NOMO-1 treated with dmso at 0.1 percent for 144 hours (cell line): ENCODE results near the gene AZU1.
"Not testable (repeated sequence)": the region's sequence is repeated elsewhere in the genome, so short reads cannot be mapped to it uniquely, and the experiment has no call there.

Experiments
- DNase-seq: peaks from one replicate; lab custom pipeline; 2025; ENCODE audit not compliant: unreplicated experiment; lab: John Stamatoyannopoulos, UW

Gene AZU1

GRCh38 chr19:825897-826644 is 1.6 kb upstream of the AZU1 start:
- DNase-seq, result no peak

GRCh38 chr19:827314-827709 is 325 bp upstream of the AZU1 start:
- DNase-seq, result no peak

GRCh38 chr19:829129-829758 is 1.6 kb downstream of the AZU1 start:
- no peak for DNase-seq

GRCh38 chr19:831407-832369 is 4.1 kb downstream of the AZU1 start:
- DNase-seq, result no peak

GRCh38 chr19:834216-834615 is 6.6 kb downstream of the AZU1 start:
- DNase-seq, result no peak

GRCh38 chr19:835210-835810 is 7.7 kb downstream of the AZU1 start:
- DNase-seq, result no peak

GRCh38 chr19:840519-841206 is 13.0 kb downstream of the AZU1 start, which contains the start of gene PRTN3:
PRTN3 (plus strand) TSS chr19:840999; CDS start chr19:841009, 10 bp downstream.
- peak; percentile 43 for DNase-seq

GRCh38 chr19:842802-843179 is 15.2 kb downstream of the AZU1 start:
- DNase-seq, result not testable (repeated sequence)

GRCh38 chr19:843180-843835 is 15.7 kb downstream of the AZU1 start:
- no peak for DNase-seq

GRCh38 chr19:843836-844545 is 16.4 kb downstream of the AZU1 start:
- no peak for DNase-seq

GRCh38 chr19:844546-844971 is 16.9 kb downstream of the AZU1 start:
- DNase-seq, result no peak

- no peak for DNase-seq
Measured at GRCh38 chr19:845707-846521, 18.3 kb downstream of the AZU1 start.

- no peak for DNase-seq
Measured at GRCh38 chr19:848386-848921, 20.8 kb downstream of the AZU1 start.

GRCh38 chr19:849195-849594 is 21.6 kb downstream of the AZU1 start:
- not testable (repeated sequence) for DNase-seq

- DNase-seq, result peak; percentile 79
Measured at GRCh38 chr19:850221-850978, 22.8 kb downstream of the AZU1 start.

GRCh38 chr19:850979-851335 is 23.3 kb downstream of the AZU1 start:
- DNase-seq, result no peak

GRCh38 chr19:852136-853013 is 24.7 kb downstream of the AZU1 start, which contains the start of gene ELANE:
ELANE (plus strand) TSS chr19:852303; CDS start chr19:852329, 26 bp downstream.
- DNase-seq, result peak; percentile 69
